ENCODE measurements around the gene TMEM132D. TPM values are rescaled to one million over a fixed set of nuclear protein-coding genes. Genes with fewer than 3 reads are reported as not detected.

TMEM132D gene
- total RNA-seq, 4 donors from 2014 or later = 0.15 to 0.94 TPM; not detected in 2

DNA sequence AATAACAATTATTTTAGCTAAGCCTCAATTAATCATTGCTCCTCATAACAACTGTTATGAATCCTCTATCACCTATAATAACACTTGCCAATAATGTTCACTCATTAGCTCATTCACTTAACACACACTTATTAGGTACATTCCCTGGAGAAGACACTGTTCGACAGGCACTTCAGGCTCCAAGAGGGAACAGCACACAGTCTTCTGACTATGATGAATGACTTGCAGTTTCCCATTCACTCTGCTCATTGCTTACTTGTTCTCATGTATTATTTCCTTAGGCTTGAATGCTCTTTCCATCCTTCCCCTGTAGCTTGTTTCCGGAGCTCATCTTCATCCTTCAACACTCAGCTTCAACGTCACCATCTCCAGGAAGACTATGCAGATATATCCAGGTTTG, 437.3 kb downstream of the TMEM132D start:
- no peak for ATAC-seq
- 0 to 56% methylated on average over 1 to 3 of the region's 3 CpGs for WGBS, 2 donors (ENCODE audit: low coverage in 1 of 2)
- TF ChIP-seq POLR2AphosphoS5 (IDR thresholded peaks at IDR 0.05) (no peak), EP300 (IDR thresholded peaks at IDR 0.05) (no peak), POLR2A (IDR thresholded peaks at IDR 0.05) (no peak)
- TF ChIP-seq, protein P1, sequence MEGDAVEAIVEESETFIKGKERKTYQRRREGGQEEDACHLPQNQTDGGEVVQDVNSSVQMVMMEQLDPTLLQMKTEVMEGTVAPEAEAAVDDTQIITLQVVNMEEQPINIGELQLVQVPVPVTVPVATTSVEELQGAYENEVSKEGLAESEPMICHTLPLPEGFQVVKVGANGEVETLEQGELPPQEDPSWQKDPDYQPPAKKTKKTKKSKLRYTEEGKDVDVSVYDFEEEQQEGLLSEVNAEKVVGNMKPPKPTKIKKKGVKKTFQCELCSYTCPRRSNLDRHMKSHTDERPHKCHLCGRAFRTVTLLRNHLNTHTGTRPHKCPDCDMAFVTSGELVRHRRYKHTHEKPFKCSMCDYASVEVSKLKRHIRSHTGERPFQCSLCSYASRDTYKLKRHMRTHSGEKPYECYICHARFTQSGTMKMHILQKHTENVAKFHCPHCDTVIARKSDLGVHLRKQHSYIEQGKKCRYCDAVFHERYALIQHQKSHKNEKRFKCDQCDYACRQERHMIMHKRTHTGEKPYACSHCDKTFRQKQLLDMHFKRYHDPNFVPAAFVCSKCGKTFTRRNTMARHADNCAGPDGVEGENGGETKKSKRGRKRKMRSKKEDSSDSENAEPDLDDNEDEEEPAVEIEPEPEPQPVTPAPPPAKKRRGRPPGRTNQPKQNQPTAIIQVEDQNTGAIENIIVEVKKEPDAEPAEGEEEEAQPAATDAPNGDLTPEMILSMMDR (IDR thresholded peaks at IDR 0.05) = no peak

DNA sequence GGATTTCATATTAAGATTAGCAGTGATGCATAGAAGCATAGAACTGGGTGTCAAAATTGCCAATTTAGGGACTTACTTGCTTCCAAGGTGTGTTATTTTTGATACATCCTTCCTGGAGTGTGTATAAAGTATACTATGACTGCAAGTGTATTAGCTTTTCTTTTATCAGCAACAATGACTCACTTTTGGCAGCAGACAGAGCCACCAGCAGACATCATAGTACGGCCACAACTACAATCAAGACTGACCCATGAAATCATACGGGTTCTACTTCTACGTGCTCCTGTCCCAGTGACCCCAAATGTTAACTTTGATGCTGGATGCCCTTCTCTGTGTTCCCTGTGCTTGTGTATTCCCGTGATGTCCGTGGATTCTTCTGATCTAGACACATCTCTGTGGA, 443.9 kb downstream of the TMEM132D start:
- 69 to 81% methylated on average over 5 of the region's 5 CpGs for whole genome bisulfite sequencing, 2 donors (ENCODE audit: low coverage in 1 of 2)

More for the DNA sequence above, 437.3 kb downstream of the TMEM132D start:
- H3K36me3 ChIP-seq = no peaks in the 10 kb centered on the region
- H3K9me3 ChIP-seq = no peaks in the 10 kb centered on the region
- no peaks in the 10 kb centered on the region for H3K4me1 ChIP-seq
- no peak overlapping the region for H3K4me3 ChIP-seq
- no peak overlapping the region for H3K27ac ChIP-seq
- H3K27me3 ChIP-seq = no peaks in the 10 kb centered on the region

DNA sequence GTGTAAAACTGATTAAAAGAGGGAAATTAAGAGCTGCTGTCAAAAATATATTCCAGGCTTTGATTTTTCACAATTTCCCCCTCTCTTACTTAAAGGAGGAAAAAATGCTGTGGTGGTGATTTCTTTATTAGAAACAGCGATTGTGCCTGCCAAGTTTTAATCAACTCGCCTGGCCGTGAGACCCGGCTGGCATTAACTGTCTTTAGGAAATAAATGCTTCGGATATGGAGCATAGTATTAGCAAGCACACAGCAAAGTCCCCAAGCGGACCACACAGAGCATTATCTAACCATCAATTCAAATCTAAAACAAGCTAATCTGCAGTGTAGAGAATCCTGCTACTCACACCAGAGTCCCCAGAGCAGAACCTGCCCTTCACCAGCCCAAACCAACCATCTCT, 457.1 kb downstream of the TMEM132D start:
- Histone ChIP-seq H3K4me1 (no peaks in the 10 kb centered on the region), H3K27ac (no peak overlapping the region), H3K36me3 (no peaks in the 10 kb centered on the region), H3K4me3 (no peak overlapping the region), H3K9me3 (no peaks in the 10 kb centered on the region), H3K27me3 (peaks cover 11% of the 10 kb centered on the region)
- TF ChIP-seq, protein P1 (IDR thresholded peaks at IDR 0.05) = no peak
- no peak for TF ChIP-seq EP300 (IDR thresholded peaks at IDR 0.05)
- no peak for TF ChIP-seq POLR2AphosphoS5 (IDR thresholded peaks at IDR 0.05)
- no peak for TF ChIP-seq POLR2A (IDR thresholded peaks at IDR 0.05)
- 55 to 73% methylated on average over 2 to 6 of the region's 6 CpGs for WGBS, 2 donors (ENCODE audit: low coverage in 1 of 2)
- no peak for ATAC-seq

More for the DNA sequence above, 443.9 kb downstream of the TMEM132D start:
- Histone ChIP-seq H3K9me3 (no peaks in the 10 kb centered on the region), H3K4me1 (no peaks in the 10 kb centered on the region), H3K36me3 (no peaks in the 10 kb centered on the region), H3K4me3 (no peak overlapping the region), H3K27ac (no peak overlapping the region), H3K27me3 (no peaks in the 10 kb centered on the region)
- ATAC-seq = no peak
- TF ChIP-seq EP300 (IDR thresholded peaks at IDR 0.05) (no peak), POLR2A (IDR thresholded peaks at IDR 0.05) (no peak), POLR2AphosphoS5 (IDR thresholded peaks at IDR 0.05) (no peak)
- TF ChIP-seq, protein P1 (IDR thresholded peaks at IDR 0.05) = no peak

DNA sequence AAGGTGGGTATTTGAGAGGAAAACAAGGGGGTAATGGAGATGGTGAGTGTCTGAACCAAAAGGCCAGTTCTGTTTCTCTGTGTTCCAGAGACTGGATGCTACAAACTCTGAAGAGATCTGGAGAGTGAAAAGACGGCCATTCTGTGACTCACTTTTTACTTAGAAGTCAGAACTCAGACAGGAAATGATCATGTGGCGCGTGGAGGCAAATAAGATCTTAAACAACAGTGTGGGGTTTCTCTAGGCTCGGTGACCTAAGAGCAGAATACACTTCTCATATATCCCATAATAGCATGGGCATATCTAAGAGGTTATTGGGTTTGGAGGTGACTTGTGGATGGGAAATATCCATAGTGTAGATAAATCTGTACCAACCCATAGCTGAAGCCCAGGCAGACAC, 463.5 kb downstream of the TMEM132D start:
- Histone ChIP-seq H3K36me3 (no peaks in the 10 kb centered on the region), H3K9me3 (no peaks in the 10 kb centered on the region), H3K4me3 (no peak overlapping the region), H3K27me3 (peaks cover 4% of the 10 kb centered on the region), H3K4me1 (no peaks in the 10 kb centered on the region), H3K27ac (no peak overlapping the region)
- ATAC-seq = no peak
- TF ChIP-seq POLR2A (IDR thresholded peaks at IDR 0.05) (no peak), EP300 (IDR thresholded peaks at IDR 0.05) (no peak), POLR2AphosphoS5 (IDR thresholded peaks at IDR 0.05) (no peak)
- TF ChIP-seq, protein P1 (IDR thresholded peaks at IDR 0.05) = no peak
- 82 to 90% methylated on average over 3 of the region's 4 CpGs for WGBS, 2 donors (ENCODE audit: low coverage in 1 of 2)

DNA sequence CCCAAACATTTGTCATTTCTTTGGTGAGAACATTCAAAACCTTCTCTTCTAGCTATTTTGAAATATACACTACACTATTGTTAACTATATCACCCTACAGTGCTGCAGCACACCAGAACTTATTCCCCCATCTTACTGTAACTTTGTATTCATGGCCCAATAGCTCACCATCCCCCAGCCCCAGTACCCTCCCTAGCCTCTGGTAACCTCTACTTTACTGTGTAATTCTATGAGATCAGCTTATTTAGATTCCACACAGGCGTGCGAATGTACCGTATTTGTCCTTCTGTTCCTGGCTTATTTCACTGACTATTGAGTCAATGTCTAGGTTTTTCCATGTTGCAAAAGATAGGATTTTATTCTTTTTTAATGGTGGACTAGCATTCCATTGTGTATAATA, 469.0 kb downstream of the TMEM132D start:
- TF ChIP-seq EP300 (IDR thresholded peaks at IDR 0.05) (no peak), POLR2AphosphoS5 (IDR thresholded peaks at IDR 0.05) (no peak), POLR2A (IDR thresholded peaks at IDR 0.05) (no peak)
- TF ChIP-seq, protein P1 (IDR thresholded peaks at IDR 0.05) = no peak
- no peak for ATAC-seq
- no peak overlapping the region for H3K4me3 ChIP-seq
- H3K4me1 ChIP-seq = no peaks in the 10 kb centered on the region
- H3K27me3 ChIP-seq = peaks cover 9% of the 10 kb centered on the region
- 84% methylated on average over 3 of the region's 3 CpGs; no CpG with 5 or more reads in 1 of the 2 donors for WGBS, 2 donors (ENCODE audit: low coverage in 1 of 2)
- H3K36me3 ChIP-seq = no peaks in the 10 kb centered on the region
- H3K27ac ChIP-seq = no peak overlapping the region
- peaks cover 0 to 5% (median 0%) of the 10 kb centered on the region in 3 donors for H3K9me3 ChIP-seq

Measured in gastroesophageal sphincter (tissue), 4 donors.